Osteoblast (primary cell): Measurements from ENCODE around the gene CHN2. TPM values are rescaled to one million over a fixed set of nuclear protein-coding genes. Genes with fewer than 3 reads are reported as not detected.

Experiments
- DNase-seq: peaks from one replicate; pipeline ENCODE4 v3.0.0; 2011; ENCODE audit warnings: low spot score, mixed read lengths; ENCODE audit not compliant: insufficient read length; ENCODE audit errors: missing footprints
- H2AFZ ChIP-seq: 2 replicates; pipeline ENCODE4 v1.6.0; 2011; ENCODE audit warnings: mild to moderate bottlenecking, low read length
- H3K27ac ChIP-seq: 2 replicates; pipeline ENCODE4 v1.5.1; 2011; ENCODE audit warnings: mild to moderate bottlenecking, low read depth, low read length, moderate library complexity
- H3K27me3 ChIP-seq: 2 replicates; pipeline ENCODE4 v1.6.0; 2012; ENCODE audit warnings: mild to moderate bottlenecking, control low read depth, inconsistent platforms, low read length, moderate library complexity; ENCODE audit not compliant: insufficient read depth
- H3K36me3 ChIP-seq: 2 replicates; pipeline ENCODE4 v1.5.1; 2011; ENCODE audit warnings: mild to moderate bottlenecking, low read length, control low read depth, moderate library complexity; ENCODE audit not compliant: insufficient read depth
- H3K4me1 ChIP-seq: 2 replicates; pipeline ENCODE4 v1.5.1; 2011; ENCODE audit warnings: mild to moderate bottlenecking, low read length, control low read depth, moderate library complexity; ENCODE audit not compliant: insufficient read depth
- H3K4me2 ChIP-seq: 2 replicates; pipeline ENCODE4 v1.6.0; 2011; ENCODE audit warnings: mild to moderate bottlenecking, low read length; ENCODE audit not compliant: insufficient read depth
- H3K4me3 ChIP-seq: fragments of 200-600 bp; sonication (generic); 3 replicates; pipeline ENCODE4 v1.5.1; 2012; ENCODE audit warnings: mild to moderate bottlenecking, low read length, inconsistent platforms; ENCODE audit not compliant: insufficient read depth
- H3K79me2 ChIP-seq: 2 replicates; pipeline ENCODE4 v1.6.0; 2012; ENCODE audit warnings: mild to moderate bottlenecking, low read length, control low read depth, inconsistent platforms; ENCODE audit not compliant: insufficient read depth
- H3K9me3 ChIP-seq: 2 replicates; pipeline ENCODE4 v1.5.1; 2011; ENCODE audit warnings: low read depth, low read length, control low read depth
- H4K20me1 ChIP-seq: 2 replicates; pipeline ENCODE4 v1.6.0; 2012; ENCODE audit warnings: mild to moderate bottlenecking, low read length, control low read depth; ENCODE audit not compliant: insufficient read depth
- CTCF ChIP-seq: IDR thresholded peaks from 2 replicates; pipeline ENCODE4 v1.5.1; 2011; ENCODE audit warnings: mild to moderate bottlenecking, low read depth, low read length, moderate library complexity; ENCODE audit errors: extremely low read depth
- total RNA-seq: library from RNA; depleted of rRNA; stranded (reverse); fragments of >200 nt; gene quantifications from 2 replicates; pipeline ENCODE4 v1.2.3, GENCODE V29; 2012

CHN2 gene
- total RNA-seq, 1 donor = under 0.01 TPM

GRCh38 chr7:29413626-29414136, 219.1 kb downstream of the CHN2 start:
- no peak for DNase-seq
- H3K36me3 ChIP-seq = no peaks in the 10 kb centered on the region
- H3K4me1 ChIP-seq = no peaks in the 10 kb centered on the region
- H3K27me3 ChIP-seq = no peaks in the 10 kb centered on the region
- H3K4me3 ChIP-seq = no peak overlapping the region
- no peaks in the 10 kb centered on the region for H3K79me2 ChIP-seq
- H4K20me1 ChIP-seq = no peaks in the 10 kb centered on the region
- no peak overlapping the region for H3K27ac ChIP-seq
- H3K4me2 ChIP-seq = no peak overlapping the region
- H2AFZ ChIP-seq = no peak overlapping the region
- no peak for TF ChIP-seq CTCF
- H3K9me3 ChIP-seq = no peaks in the 10 kb centered on the region

GRCh38 chr7:29414216-29414615, 219.6 kb downstream of the CHN2 start:
- Histone ChIP-seq H3K79me2 (no peaks in the 10 kb centered on the region), H4K20me1 (no peaks in the 10 kb centered on the region), H3K27me3 (no peaks in the 10 kb centered on the region), H3K36me3 (no peaks in the 10 kb centered on the region), H3K9me3 (no peaks in the 10 kb centered on the region), H3K4me1 (no peaks in the 10 kb centered on the region), H3K4me2 (no peak overlapping the region), H3K27ac (no peak overlapping the region), H2AFZ (no peak overlapping the region), H3K4me3 (no peak overlapping the region)
- TF ChIP-seq CTCF = no peak
- DNase-seq = no peak

- H3K27me3 ChIP-seq = no peaks in the 10 kb centered on the region
- H3K4me2 ChIP-seq = no peak overlapping the region
- H3K36me3 ChIP-seq = no peaks in the 10 kb centered on the region
- no peak for TF ChIP-seq CTCF
- H3K79me2 ChIP-seq = no peaks in the 10 kb centered on the region
- no peak overlapping the region for H3K27ac ChIP-seq
- no peaks in the 10 kb centered on the region for H4K20me1 ChIP-seq
- no peaks in the 10 kb centered on the region for H3K4me1 ChIP-seq
- H3K9me3 ChIP-seq = no peaks in the 10 kb centered on the region
- H2AFZ ChIP-seq = no peak overlapping the region
- DNase-seq = no peak
- H3K4me3 ChIP-seq = no peak overlapping the region
These were observed 220.6 kb downstream of the CHN2 start for GRCh38 chr7:29415215-29415614.

GRCh38 chr7:29416276-29416937, 221.8 kb downstream of the CHN2 start:
- Histone ChIP-seq H3K27ac (no peak overlapping the region), H3K4me3 (no peak overlapping the region), H3K79me2 (no peaks in the 10 kb centered on the region), H3K27me3 (peaks cover 4% of the 10 kb centered on the region), H3K4me1 (no peaks in the 10 kb centered on the region), H2AFZ (no peak overlapping the region), H3K36me3 (no peaks in the 10 kb centered on the region), H3K9me3 (no peaks in the 10 kb centered on the region), H4K20me1 (no peaks in the 10 kb centered on the region), H3K4me2 (no peak overlapping the region)
- no peak for TF ChIP-seq CTCF
- DNase-seq = no peak
